ENCODE measurements around the gene TYRO3. TPM values are rescaled to one million over a fixed set of nuclear protein-coding genes. Genes with fewer than 3 reads are reported as not detected.

Gene TYRO3
- total RNA-seq, 1 donor from 2014 or later: 106 TPM

GRCh38 chr15:41573396-41573795, 14.4 kb downstream of the TYRO3 start:
- Mint-ChIP-seq H3K4me3 (ENCODE audit: low read depth) (no peak overlapping the region), H3K36me3 (ENCODE audit: insufficient read depth) (peaks cover 15% of the 10 kb centered on the region), H3K27me3 (no peaks in the 10 kb centered on the region), H3K27ac (no peak overlapping the region), H3K9me3 (ENCODE audit: low read depth) (no peaks in the 10 kb centered on the region), H3K4me1 (ENCODE audit: low read depth) (peaks cover 12% of the 10 kb centered on the region)
- no peak for DNase-seq (ENCODE audit: low spot score, unreplicated experiment)
- no peak for TF ChIP-seq CTCF (IDR thresholded peaks at IDR 0.05; ENCODE audit: unreplicated experiment)

GRCh38 chr15:41574158-41574557, 15.1 kb downstream of the TYRO3 start:
- no peak for DNase-seq (ENCODE audit: low spot score, unreplicated experiment)
- peaks cover 6% of the 10 kb centered on the region for H3K4me1 Mint-ChIP-seq (ENCODE audit: low read depth)
- peaks cover 14% of the 10 kb centered on the region for H3K36me3 Mint-ChIP-seq (ENCODE audit: insufficient read depth)
- H3K9me3 Mint-ChIP-seq (ENCODE audit: low read depth): no peaks in the 10 kb centered on the region
- no peaks in the 10 kb centered on the region for H3K27me3 Mint-ChIP-seq
- H3K4me3 Mint-ChIP-seq (ENCODE audit: low read depth): no peak overlapping the region
- H3K27ac Mint-ChIP-seq: no peak overlapping the region
- TF ChIP-seq CTCF (IDR thresholded peaks at IDR 0.05; ENCODE audit: unreplicated experiment): no peak

DNA sequence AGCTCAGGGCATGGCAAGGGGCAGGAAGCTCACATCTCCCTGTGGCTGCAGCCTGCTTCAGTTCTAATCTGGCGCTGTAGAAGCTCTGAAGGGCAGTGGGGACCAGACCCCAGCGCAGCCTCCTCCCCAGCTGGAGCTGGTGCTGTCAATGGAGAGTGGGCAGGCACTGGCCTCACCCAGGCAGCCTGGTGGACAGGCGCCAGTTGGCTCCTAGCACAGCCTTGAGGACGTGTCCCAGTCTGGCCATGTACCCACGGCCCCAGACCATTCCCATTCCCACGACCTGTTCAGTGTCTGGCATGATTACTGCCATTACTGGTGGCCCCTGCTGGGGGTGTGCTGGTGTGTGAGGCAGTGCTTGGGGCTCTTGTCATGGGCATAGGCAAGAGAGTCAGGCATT, 16.3 kb downstream of the TYRO3 start:
- Mint-ChIP-seq H3K36me3 (ENCODE audit: insufficient read depth) (peaks cover 12% of the 10 kb centered on the region), H3K4me1 (ENCODE audit: low read depth) (no peaks in the 10 kb centered on the region), H3K9me3 (ENCODE audit: low read depth) (no peaks in the 10 kb centered on the region), H3K27me3 (no peaks in the 10 kb centered on the region), H3K27ac (no peak overlapping the region), H3K4me3 (ENCODE audit: low read depth) (no peak overlapping the region)
- TF ChIP-seq CTCF (IDR thresholded peaks at IDR 0.05; ENCODE audit: unreplicated experiment): no peak
- DNase-seq (ENCODE audit: low spot score, unreplicated experiment): no peak

DNA sequence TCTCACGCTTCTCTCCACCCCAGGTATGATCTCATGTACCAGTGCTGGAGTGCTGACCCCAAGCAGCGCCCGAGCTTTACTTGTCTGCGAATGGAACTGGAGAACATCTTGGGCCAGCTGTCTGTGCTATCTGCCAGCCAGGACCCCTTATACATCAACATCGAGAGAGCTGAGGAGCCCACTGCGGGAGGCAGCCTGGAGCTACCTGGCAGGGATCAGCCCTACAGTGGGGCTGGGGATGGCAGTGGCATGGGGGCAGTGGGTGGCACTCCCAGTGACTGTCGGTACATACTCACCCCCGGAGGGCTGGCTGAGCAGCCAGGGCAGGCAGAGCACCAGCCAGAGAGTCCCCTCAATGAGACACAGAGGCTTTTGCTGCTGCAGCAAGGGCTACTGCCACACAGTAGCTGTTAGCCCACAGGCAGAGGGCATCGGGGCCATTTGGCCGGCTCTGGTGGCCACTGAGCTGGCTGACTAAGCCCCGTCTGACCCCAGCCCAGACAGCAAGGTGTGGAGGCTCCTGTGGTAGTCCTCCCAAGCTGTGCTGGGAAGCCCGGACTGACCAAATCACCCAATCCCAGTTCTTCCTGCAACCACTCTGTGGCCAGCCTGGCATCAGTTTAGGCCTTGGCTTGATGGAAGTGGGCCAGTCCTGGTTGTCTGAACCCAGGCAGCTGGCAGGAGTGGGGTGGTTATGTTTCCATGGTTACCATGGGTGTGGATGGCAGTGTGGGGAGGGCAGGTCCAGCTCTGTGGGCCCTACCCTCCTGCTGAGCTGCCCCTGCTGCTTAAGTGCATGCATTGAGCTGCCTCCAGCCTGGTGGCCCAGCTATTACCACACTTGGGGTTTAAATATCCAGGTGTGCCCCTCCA, 19.1 kb downstream of the TYRO3 start:
- H3K27ac Mint-ChIP-seq: no peak overlapping the region
- H3K4me1 Mint-ChIP-seq (ENCODE audit: low read depth): peaks cover 4% of the 10 kb centered on the region
- no peak for DNase-seq (ENCODE audit: low spot score, unreplicated experiment)
- H3K4me3 Mint-ChIP-seq (ENCODE audit: low read depth): no peak overlapping the region
- no peaks in the 10 kb centered on the region for H3K9me3 Mint-ChIP-seq (ENCODE audit: low read depth)
- no peak for TF ChIP-seq CTCF (IDR thresholded peaks at IDR 0.05; ENCODE audit: unreplicated experiment)
- H3K27me3 Mint-ChIP-seq: no peaks in the 10 kb centered on the region
- peaks cover 5% of the 10 kb centered on the region for H3K36me3 Mint-ChIP-seq (ENCODE audit: insufficient read depth)

GRCh38 chr15:41578736-41579383, 19.8 kb downstream of the TYRO3 start:
- peaks cover 5% of the 10 kb centered on the region for H3K4me1 Mint-ChIP-seq (ENCODE audit: low read depth)
- no peak for DNase-seq (ENCODE audit: low spot score, unreplicated experiment)
- no peaks in the 10 kb centered on the region for H3K9me3 Mint-ChIP-seq (ENCODE audit: low read depth)
- peaks cover 4% of the 10 kb centered on the region for H3K36me3 Mint-ChIP-seq (ENCODE audit: insufficient read depth)
- H3K27me3 Mint-ChIP-seq: no peaks in the 10 kb centered on the region
- no peak for TF ChIP-seq CTCF (IDR thresholded peaks at IDR 0.05; ENCODE audit: unreplicated experiment)
- H3K4me3 Mint-ChIP-seq (ENCODE audit: low read depth): no peak overlapping the region
- H3K27ac Mint-ChIP-seq: no peak overlapping the region
